Stimulated activated effector memory CD8-positive, alpha-beta T cell treated with anti-CD3 and anti-CD28 coated beads, Interleukin-12 subunit alpha, Interleukin-12 subunit beta, amount 100 ng/mL, for 72 hours (primary cell): ENCODE measurements around the gene ARVCF.

Experiments used
- ATAC-seq: fragments of 150-1000 bp; cut with Tn5 transposase; 2 replicates; pipeline ENCODE4 v1.10.0; 2021
- DNase-seq, 2 donors: peaks; one replicate each; pipeline ENCODE4 v3.0.0; 2021 to 2022; ENCODE audit warnings: low spot score in 2 of 2
- H3K27ac Mint-ChIP-seq: one replicate; pipeline ENCODE4 v1.8.0; 2022; ENCODE audit warnings: mild to moderate bottlenecking, mixed read lengths
- H3K36me3 Mint-ChIP-seq: one replicate; pipeline ENCODE4 v1.8.0; 2022; ENCODE audit warnings: mild to moderate bottlenecking, mixed read lengths
- H3K4me1 Mint-ChIP-seq: one replicate; pipeline ENCODE4 v1.8.0; 2022; ENCODE audit warnings: mixed read lengths
- H3K4me3 Mint-ChIP-seq: one replicate; pipeline ENCODE4 v1.8.0; 2022; ENCODE audit warnings: mild to moderate bottlenecking, mixed read lengths
- H3K9me3 Mint-ChIP-seq: one replicate; pipeline ENCODE4 v1.8.0; 2022; ENCODE audit warnings: mixed read lengths

ARVCF gene, protein sequence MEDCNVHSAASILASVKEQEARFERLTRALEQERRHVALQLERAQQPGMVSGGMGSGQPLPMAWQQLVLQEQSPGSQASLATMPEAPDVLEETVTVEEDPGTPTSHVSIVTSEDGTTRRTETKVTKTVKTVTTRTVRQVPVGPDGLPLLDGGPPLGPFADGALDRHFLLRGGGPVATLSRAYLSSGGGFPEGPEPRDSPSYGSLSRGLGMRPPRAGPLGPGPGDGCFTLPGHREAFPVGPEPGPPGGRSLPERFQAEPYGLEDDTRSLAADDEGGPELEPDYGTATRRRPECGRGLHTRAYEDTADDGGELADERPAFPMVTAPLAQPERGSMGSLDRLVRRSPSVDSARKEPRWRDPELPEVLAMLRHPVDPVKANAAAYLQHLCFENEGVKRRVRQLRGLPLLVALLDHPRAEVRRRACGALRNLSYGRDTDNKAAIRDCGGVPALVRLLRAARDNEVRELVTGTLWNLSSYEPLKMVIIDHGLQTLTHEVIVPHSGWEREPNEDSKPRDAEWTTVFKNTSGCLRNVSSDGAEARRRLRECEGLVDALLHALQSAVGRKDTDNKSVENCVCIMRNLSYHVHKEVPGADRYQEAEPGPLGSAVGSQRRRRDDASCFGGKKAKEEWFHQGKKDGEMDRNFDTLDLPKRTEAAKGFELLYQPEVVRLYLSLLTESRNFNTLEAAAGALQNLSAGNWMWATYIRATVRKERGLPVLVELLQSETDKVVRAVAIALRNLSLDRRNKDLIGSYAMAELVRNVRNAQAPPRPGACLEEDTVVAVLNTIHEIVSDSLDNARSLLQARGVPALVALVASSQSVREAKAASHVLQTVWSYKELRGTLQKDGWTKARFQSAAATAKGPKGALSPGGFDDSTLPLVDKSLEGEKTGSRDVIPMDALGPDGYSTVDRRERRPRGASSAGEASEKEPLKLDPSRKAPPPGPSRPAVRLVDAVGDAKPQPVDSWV

DNA sequence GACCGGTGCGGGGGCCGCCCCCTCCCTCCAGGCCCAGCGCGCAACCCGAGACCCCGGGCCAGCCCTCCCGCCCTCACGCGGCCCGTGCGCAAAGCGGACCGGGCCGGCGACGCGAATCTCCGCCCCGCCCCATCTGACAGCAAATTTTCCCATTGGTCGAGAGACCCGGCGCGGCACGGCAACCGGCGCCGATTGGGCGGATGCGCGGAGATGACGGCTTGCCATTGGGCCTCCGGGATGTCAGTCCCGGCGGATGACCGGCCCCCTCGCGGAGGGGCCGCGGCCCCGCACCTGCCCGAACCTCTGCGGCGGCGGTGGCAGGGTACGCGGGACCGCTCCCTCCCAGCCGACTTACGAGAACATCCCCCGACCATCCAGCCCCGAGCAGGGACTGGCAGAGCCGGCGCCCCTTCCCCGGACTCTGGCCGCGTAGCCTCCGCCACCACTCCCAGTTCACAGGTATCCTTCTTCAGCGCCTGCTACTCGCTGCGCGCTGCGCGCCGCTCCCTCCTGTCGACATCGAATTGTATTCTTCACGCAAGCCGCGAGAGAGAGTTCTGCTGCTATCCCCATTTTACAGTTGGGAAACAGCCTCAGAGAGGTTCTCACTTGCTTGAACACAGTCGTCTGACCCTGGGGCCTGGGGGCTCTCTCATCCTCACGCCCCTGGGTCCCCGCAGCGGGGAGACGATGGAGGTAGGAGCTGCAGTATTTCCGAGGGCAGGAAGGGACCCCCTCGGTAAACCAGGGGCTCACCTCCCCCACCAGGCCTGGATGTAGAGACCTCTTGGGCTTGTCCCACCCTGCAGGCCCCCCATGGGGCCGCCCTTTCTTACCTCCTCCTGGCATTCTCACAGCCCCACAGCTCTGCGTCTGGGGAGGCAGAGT lies at the start of gene ARVCF:
TSS of gene ARVCF (minus strand) at position 90 of the 888 bp plus-strand sequence. CDS start 26,029 bp downstream, outside the sequence.
- Mint-ChIP-seq H3K27ac (peak within 1 kb of the TSS; percentile 63), H3K4me3 (peak within 1 kb of the TSS; percentile 78), H3K9me3 (no peaks in the 10 kb centered on the region), H3K36me3 (peaks cover 6% of the 10 kb centered on the region), H3K4me1 (peaks cover 34% of the 10 kb centered on the region)
- peak; percentile 96 to 98 for DNase-seq
- ATAC-seq, result peak; percentile 76

DNA sequence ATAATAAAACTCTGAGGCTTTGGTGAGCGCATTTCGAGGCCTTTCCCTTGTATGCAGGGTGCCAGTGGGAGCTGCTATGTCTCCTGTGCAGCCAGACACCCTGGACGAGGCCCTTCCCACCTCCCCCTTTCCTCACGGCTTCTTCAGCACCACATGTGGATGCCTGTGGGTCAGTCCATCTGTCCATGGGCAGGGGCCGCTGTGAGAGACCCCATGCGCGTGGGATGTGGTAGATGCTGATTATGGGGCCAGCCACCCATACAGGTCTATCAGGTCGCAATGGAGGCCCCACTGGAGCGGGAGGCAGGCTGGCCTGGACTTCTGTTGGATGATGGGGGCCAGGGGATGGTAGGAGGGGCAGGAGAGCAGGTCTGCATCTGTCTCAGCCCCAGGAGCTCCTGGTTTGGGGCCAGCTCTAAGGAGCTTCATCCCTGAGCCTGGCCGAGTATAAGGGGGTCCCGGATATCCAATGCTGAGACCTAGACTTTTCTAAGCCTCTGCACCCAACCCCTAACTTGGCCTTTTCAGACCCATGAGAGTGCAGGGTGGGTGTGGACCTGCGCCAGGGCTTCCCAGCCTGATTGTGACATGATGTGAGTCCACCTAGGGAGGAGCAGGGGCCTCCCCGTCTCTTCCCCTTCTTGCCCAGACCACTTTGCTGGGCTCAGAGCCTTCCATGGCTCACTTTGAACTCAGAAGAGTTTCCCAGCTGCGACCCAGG lies 49.4 kb upstream of the ARVCF start:
- ATAC-seq, result no peak
- no peaks in the 10 kb centered on the region for H3K9me3 Mint-ChIP-seq
- H3K4me1 Mint-ChIP-seq, result no peaks in the 10 kb centered on the region
- no peak overlapping the region for H3K27ac Mint-ChIP-seq
- H3K36me3 Mint-ChIP-seq, result peaks cover 13% of the 10 kb centered on the region
- no peak for DNase-seq
- H3K4me3 Mint-ChIP-seq, result no peak overlapping the region

DNA sequence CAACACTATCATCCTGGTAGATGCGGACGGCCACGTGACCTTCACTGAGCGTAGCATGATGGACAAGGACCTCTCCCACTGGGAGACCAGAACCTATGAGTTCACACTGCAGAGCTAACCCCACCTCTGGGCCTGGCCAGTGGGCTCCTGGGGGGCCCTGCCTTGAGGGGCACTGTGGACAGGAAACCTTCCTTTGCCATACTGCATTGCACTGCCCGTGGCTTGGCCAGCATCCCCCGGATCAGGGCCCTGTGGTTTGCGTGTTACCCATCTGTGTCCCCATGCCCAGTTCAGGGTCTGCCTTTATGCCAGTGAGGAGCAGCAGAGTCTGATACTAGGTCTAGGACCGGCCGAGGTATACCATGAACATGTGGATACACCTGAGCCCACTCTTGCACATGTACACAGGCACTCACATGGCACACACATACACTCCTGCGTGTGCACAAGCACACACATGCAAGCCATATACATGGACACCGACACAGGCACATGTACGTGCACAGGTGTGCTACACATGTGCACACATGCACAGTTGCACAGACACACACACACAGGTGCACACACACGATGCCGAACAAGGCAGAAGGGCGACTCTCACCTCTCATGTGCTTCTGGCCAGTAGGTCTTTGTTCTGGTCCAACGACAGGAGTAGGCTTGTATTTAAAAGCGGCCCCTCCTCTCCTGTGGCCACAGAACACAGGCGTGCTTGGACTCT lies 48.1 kb upstream of the ARVCF start:
- Mint-ChIP-seq H3K36me3 (peaks cover 13% of the 10 kb centered on the region), H3K4me1 (peaks cover under 1% of the 10 kb centered on the region), H3K4me3 (no peak overlapping the region), H3K9me3 (no peaks in the 10 kb centered on the region), H3K27ac (no peak overlapping the region)
- DNase-seq (no peak), ATAC-seq (no peak)

DNA sequence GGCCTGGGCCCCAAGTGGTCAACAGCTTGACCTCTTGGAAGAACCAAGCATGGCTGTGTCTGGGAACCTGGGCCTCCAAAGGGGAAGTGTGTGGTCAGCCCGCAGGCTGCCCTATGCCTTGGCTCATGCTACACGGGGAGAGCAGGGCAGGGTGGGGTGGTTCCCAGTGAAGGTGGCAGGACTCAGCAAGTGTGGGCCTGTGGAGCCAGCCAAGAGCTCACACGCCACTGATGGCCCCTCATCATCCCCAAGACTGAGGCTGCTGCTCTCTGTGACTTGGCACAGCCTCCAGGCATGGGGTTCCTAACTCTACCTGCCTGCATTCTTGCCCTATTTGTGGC lies 47.5 kb upstream of the ARVCF start:
- no peak overlapping the region for H3K27ac Mint-ChIP-seq
- H3K4me3 Mint-ChIP-seq, result no peak overlapping the region
- H3K36me3 Mint-ChIP-seq, result peaks cover 13% of the 10 kb centered on the region
- no peaks in the 10 kb centered on the region for H3K9me3 Mint-ChIP-seq
- ATAC-seq (no peak), DNase-seq (no peak)
- peaks cover 6% of the 10 kb centered on the region for H3K4me1 Mint-ChIP-seq

DNA sequence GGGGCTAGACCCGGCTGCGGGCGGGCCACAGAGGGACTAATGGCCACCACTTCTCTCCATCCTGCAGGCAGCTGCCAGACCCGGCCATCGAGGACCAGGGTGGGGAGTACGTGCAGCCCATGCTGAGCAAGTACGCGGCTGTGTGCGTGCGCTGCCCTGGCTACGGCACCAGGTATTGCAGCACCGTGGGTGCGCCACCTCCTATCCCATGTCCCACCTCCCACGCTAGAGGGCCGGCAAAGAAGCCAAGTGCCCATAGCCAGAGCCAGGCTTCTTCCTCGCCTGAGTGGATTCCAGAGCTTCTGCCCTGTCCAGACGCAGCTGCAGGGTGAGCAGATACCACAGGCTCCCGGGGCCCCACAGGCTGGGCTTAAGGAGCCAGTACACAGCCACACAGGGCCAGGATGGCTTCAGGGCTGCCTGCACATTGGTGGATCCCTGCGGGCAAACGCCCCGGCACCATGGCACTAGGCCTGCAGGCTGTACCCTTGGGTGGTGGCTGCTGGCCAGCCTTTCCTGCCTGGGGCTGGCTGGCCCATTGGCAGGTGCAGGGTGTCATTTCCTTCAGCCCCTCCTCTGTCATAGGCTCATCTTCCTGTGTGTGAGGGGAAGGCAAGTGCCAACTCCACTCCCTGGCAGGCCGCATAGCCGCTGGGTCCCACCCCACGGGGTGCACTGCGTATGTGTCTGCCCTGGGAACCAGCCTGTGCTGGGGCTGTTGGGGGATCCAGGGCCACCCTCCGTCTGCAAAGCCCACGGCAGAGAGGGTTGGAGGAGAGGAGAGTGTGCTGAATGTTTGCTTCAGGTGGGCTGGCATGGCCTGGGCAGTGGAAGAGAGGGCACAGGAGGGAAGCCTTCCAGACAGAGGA lies 46.9 kb upstream of the ARVCF start:
- DNase-seq (no peak), ATAC-seq (no peak)
- no peaks in the 10 kb centered on the region for H3K9me3 Mint-ChIP-seq
- peaks cover 15% of the 10 kb centered on the region for H3K36me3 Mint-ChIP-seq
- no peak overlapping the region for H3K27ac Mint-ChIP-seq
- no peak overlapping the region for H3K4me3 Mint-ChIP-seq
- H3K4me1 Mint-ChIP-seq, result peaks cover 12% of the 10 kb centered on the region

DNA sequence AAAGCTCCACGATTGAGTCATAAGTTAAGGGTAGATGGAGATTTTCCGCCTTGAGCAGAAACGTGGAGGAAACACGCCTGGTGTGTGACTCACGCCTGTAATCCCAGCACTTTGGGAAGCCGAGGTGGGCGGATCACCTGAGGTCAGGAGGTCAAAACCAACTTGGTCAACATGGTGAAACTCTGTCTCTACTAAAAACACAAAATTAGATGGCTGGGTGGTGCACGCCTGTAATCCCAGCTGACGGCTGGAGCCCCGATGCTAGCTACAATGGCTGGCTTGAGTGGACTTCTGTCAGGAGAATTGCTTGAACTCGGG lies 46.1 kb upstream of the ARVCF start:
- DNase-seq, result no peak

DNA sequence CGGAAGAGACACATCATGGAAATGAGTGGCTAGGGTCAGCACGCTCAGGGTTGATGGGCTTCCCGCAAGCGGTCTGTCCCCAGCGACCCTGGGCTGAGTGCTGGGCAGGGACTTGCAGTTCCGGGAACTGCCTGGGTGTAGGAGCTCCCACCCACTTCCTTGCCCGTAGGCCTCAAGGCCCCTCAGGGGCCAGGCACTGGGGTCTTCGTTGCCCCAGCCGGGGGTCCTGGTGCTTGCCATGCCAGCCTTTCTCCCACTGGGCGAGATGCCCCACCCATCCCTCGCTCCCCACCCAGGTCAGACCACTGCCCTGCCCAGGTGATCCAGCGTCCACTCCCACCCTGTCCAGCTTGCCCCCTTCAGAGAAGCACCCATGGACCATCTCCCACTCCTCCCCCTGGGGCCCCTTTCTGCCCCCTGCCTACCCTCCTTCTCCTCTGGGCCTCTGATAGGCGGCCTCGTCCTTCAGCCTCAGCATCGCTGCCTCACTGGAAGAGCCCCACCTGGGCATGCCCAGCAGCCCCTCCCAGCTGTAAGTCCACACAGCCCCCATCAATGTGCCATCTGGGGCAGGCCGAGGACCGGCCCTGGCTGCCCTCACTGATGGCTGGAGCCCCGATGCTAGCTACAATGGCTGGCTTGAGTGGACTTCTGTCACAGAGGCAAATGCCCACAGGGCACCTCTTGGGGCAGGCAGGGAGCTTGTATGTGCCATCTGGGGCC lies 45.6 kb upstream of the ARVCF start:
- DNase-seq (no peak), ATAC-seq (no peak)
- H3K36me3 Mint-ChIP-seq, result peaks cover 23% of the 10 kb centered on the region
- peaks cover 12% of the 10 kb centered on the region for H3K4me1 Mint-ChIP-seq
- no peaks in the 10 kb centered on the region for H3K9me3 Mint-ChIP-seq
- no peak overlapping the region for H3K27ac Mint-ChIP-seq
- no peak overlapping the region for H3K4me3 Mint-ChIP-seq

More for the DNA sequence above, 46.1 kb upstream of the ARVCF start:
- Mint-ChIP-seq H3K9me3 (no peaks in the 10 kb centered on the region), H3K36me3 (peaks cover 23% of the 10 kb centered on the region), H3K27ac (no peak overlapping the region), H3K4me3 (no peak overlapping the region), H3K4me1 (peaks cover 12% of the 10 kb centered on the region)
- ATAC-seq, result no peak

DNA sequence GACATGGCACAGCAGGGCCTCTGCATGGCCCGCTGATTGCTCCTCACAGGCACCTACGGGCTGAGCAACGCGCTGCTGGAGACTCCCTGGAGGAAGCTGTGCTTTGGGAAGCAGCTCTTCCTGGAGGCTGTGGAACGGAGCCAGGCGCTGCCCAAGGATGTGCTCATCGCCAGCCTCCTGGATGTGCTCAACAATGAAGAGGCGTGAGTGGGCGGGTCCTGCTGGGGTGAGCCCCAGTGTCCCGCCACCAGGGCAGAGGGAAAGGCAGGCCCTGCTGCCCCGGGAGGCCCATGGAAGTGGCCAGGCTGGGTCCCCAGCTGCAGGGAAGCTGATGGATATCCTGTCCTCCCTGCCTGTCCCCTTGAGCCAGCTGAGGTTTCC lies 44.8 kb upstream of the ARVCF start:
- DNase-seq (no peak), ATAC-seq (no peak)
- H3K36me3 Mint-ChIP-seq, result peaks cover 23% of the 10 kb centered on the region

DNA sequence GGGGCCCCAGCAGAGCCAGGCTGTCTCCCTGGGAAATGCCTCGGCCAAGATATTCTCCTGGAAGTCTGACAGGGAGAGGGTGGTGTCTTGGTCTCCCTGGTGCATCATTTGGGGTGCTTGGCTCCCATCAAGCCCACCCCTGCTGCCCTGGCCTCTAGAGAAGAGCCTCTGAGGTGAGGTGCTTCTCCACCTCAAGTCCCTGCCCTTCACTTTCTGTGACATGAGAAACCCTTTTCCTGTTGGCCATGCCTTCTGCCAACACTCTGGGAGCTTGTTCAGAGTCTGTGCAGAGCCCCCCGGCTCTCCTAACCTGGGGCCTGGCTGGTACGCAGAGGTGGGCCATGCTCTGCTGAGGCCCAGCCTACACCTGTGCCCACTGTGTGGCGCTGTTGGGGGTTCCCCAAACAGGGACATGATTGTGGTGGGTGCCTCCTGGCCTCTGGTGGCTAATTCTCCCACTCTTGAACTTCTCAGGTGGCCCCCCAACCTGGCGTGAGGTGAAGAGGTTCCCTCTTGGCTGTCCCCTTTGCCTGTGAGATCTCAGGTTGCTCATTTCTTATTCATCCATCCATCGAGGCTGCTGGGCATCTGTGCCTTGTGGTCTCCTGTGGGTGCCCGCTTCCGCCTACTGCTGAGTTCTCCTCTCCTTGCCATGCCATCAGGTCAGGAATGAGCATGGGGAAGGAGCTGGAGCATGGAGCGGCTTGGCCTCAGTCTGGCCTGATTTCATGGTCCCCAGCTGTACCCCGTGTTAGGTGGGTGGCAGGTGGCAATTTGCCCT lies 44.3 kb upstream of the ARVCF start:
- DNase-seq (no peak), ATAC-seq (no peak)
- H3K9me3 Mint-ChIP-seq, result no peaks in the 10 kb centered on the region
- H3K27ac Mint-ChIP-seq, result peak overlapping the region; percentile 56
- peaks cover 23% of the 10 kb centered on the region for H3K36me3 Mint-ChIP-seq
- peaks cover 12% of the 10 kb centered on the region for H3K4me1 Mint-ChIP-seq
- no peak overlapping the region for H3K4me3 Mint-ChIP-seq

More for the DNA sequence above, 44.8 kb upstream of the ARVCF start:
- Mint-ChIP-seq H3K4me1 (peaks cover 12% of the 10 kb centered on the region), H3K4me3 (no peak overlapping the region), H3K9me3 (no peaks in the 10 kb centered on the region), H3K27ac (peak overlapping the region; percentile 56)

DNA sequence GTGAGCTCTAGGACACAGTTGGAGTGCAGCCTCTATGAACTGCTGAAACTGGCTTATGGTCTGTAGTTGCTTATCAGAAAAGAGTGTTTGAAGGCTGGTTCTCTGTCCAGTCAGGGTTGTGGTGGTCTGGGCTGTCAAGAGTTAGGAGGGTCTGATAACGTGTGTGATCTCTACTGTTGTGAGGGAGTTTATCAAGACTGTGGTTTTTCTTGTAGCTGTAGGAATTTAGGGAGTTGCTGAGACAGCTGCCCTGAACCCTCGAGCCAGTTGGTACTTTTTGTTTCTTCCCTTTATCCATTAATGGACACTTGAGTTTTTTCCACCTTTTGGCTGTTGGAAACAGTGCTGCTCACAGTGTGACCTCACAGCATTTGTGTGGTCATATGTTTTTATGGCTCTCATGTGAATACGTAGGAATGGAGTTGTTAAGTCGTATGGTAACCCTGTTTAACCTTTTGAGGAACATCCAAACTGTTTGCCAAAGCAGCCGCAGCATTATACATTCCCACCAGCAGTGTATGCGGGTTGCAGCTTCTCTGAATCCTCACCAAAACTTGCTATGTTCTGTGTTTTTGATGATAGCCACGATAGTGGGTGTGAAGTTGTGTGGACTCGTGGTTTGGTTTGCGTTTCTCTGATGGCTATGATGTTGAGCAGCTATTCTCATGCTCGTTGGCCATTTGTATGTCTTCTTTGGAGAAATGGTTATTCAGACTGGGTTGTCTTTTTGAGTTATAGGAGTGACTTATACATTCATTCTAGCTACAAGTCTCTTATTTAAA lies 42.6 kb upstream of the ARVCF start:
- H3K9me3 Mint-ChIP-seq, result no peaks in the 10 kb centered on the region
- H3K36me3 Mint-ChIP-seq, result peaks cover 30% of the 10 kb centered on the region
- peak overlapping the region; percentile 79 for H3K27ac Mint-ChIP-seq
- H3K4me1 Mint-ChIP-seq, result peaks cover 12% of the 10 kb centered on the region
- no peak for DNase-seq
- no peak overlapping the region for H3K4me3 Mint-ChIP-seq
- ATAC-seq, result no peak

DNA sequence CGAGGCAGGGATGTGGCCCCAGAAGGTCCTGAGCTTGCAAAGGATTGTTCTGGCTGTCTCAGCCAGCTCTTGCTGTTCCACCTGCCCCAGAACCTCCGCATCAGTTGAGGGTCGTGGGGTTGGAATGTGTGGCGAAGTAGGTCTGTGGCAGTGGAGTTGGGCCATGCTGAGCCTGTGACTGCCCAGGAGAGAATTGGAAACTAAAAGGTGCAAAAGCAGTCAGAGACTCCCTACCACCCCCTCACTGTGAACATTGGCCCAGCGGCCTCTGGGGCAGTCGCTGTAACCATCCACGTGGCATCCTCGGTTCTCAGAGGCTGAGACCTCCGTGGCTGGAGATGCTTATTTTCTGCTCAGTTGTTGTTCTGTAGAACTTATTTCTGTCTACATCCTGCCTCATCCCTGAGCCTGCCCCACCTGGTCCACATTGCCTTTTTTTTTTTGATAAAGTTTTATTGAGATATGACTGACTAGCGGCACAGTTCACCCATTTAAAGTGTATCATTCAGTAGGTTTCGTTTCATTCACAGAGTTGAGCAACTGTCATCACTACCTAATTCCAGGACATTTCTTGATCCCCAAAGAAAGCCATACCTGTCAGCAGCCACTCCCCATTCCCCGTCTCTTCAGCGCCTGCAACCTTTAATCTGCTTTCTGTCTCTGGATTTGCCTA lies 41.1 kb upstream of the ARVCF start:
- Mint-ChIP-seq H3K27ac (peak overlapping the region; percentile 79), H3K4me1 (peaks cover 12% of the 10 kb centered on the region), H3K4me3 (no peak overlapping the region), H3K9me3 (no peaks in the 10 kb centered on the region), H3K36me3 (peaks cover 25% of the 10 kb centered on the region)
- DNase-seq (no peak), ATAC-seq (no peak)
